HG03280 (cell line): ENCODE measurements around the gene CPNE4.

Experiments used
- ATAC-seq: cut with Tn5 transposase; IDR thresholded peaks from one replicate; pipeline ENCODE4 v1.9.1; 2021; ENCODE audit warnings: mild to moderate bottlenecking, moderate library complexity; ENCODE audit not compliant: unreplicated experiment

CPNE4 gene

DNA sequence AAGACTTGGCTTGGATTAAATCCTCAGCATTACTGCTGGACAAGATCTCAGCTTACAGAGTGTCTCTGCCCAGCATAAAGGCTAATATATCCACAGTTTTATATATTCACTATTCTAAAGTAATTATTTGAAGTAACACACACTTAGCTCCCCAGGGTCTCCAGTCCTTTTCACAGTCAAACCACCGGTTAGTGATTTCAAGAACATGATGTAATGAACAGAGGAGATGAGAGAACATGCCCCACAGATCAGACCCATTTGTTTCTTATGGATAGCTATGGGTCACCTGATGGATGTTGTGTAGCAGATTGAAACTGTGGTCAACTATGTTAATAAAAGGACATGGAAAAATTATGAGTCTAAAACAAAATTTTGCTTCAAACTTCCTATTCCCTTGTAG lies 487.2 kb downstream of the CPNE4 start:
- ATAC-seq = no peak

DNA sequence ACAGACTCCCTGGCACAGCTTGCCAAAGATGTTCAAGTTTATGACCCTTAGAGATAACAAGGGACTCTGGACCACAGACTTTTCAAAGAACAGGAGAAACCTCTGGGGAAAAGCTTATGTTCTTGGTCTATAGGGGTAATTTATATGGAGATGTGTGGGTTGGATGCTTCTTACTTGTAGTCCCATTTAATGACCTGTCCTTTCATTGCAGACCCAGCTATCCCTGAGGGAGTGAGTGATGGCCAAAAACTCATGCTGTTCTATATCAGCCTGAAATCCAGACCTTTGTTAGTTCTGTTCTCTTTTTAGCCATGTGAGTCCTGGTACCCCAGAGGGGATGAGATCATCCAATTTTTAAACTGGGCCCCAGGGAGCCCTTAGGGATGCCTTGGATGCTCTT lies 488.4 kb downstream of the CPNE4 start:
- no peak for ATAC-seq

DNA sequence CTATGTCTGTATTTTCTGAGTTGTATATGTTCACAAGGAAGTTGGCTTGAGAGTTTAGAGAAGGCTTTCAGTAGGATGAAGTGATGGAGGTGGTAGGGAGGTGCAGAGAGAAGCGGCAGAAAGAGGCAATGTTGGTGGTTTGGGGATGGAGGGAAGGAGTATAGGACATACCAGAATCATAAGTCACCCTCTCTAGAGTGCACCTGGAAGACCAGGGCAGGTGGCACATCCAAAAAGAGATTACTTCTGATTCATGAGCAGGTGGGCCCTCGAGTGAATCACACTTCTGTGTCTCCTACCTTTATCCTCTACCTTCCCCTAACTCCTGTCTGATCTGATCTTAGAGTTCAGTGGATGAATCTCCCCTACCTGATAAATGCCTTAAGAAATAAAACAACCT lies 490.3 kb downstream of the CPNE4 start:
- no peak for ATAC-seq

DNA sequence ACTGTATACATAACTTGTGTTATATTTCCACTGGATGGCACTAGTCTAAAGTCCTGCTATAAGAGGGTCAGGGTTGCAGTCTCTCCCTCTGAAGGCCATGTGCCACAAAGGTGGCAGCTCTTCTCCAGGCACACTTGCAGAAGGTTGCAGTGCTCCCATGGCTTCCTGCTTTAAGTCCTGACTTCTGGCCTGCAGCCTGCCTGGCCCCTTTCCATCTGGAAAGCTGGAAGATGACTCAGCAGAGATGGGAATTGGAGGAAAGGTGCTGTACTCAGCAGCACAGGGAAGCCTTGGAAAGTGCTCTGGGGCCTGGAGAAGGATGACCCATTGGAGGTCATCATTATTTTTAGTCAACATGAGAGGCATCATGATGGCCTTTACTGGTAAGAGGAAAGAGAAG lies 491.1 kb downstream of the CPNE4 start:
- no peak for ATAC-seq

DNA sequence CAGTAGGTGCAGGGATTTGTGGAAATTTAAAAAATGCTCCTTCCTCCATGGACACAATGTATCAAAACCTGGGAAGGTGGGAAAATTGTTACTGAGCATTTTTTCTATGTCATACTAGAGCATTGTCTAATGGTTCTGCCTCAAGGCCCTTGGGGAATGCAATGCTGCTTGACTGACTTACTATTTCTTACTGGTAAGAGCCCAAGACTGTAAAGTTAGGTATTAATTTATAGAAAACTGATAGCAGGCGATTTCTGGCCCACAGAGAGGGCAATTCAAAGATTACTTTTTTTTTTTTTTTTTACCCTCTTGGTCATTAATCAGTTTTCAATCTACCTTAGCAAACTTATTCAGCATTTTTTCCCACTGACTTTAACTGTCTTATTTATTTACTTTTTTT lies 493.5 kb downstream of the CPNE4 start:
- ATAC-seq = no peak

DNA sequence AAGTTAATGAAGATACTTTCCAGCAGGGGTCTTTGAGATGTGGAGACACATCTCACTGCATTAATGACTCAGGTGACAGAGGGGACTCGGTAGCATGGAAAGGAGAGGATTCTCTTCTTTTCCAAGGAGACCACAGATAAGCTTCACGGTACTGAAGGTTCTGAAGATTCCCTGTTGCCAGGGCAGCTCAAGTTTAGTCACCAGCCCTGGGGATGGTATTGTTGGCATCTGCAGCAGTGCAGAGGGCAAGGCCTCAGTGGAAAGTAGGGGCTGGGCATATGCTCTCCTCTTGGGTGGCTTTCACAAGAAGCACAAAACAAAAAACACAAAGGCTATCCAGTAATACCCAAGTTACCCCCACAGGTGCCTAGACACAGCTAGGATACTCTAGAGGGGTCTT lies 494.0 kb downstream of the CPNE4 start:
- no peak for ATAC-seq

DNA sequence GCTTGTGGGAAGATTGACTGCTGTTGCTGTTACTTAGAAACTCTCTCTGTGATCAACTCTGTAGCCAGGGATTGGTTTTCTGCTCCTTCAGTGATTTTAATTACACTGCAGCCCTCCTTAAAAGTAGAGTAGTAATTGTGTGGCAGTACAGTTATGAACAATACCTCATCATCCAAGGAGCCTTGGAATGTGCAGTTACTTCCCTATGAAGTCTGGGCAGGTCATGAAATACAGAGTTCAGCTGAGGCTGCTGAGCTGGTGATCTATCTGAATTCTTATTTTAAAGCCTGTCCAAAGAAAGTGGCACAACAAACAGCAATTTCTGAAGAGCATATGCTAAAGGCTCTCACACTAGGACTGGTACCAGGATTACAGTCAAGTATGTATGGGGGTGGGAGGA lies 494.7 kb downstream of the CPNE4 start:
- no peak for ATAC-seq

DNA sequence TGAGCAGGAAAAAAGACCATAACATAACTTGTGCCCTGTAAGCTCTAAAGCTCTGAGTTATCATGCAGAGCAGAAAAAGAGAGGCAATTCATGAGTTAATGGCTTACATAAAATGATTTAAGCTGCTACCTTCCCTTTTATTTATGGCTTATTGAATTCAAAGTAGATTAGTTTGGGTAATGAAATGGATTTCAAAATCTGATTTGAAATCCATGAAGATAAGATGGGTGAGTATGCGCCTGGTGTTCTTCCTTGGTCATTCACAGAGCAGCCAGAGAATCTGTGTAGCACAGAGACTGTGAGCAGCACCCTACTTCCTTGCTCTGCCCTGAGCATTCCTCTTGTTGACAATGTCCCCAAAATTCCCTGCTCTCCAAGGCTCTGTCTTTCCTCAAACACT lies 495.8 kb downstream of the CPNE4 start:
- no peak for ATAC-seq

DNA sequence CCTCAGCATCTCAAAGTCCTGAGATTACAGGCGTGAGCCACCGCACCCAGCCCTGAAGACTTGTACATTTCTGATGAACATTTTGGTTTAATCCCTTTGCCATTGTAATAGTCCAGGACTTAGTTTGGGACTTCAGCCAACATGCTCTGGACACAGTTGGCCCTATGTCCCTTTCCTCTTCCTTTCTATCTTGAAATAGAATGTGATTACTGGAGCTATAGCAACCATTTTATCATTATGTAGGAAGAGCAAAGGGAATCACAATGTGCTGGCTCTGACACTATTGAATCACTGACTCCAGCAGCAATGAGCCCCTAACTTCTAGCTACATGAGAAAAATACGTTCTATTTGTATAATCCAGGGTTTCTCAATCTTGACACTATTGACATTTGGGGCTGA lies 497.3 kb downstream of the CPNE4 start:
- no peak for ATAC-seq

DNA sequence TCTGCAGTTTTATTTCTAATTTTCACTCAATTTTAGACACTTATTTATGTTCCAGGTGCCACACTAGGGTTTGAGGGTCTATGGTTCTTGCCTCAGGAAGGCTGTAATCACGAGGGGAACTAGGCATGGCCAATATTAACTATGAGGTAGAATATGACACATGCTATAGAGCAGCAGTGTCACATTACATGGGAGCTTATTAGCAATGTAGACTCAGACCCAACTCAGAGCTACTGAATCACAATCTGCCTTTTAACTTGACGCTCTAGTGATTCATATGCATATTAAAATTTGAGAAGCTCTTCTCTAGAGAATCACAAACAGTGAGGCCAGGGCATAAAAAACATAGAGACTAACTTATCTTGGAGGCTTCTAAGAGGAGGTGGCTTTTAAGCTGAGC lies 499.2 kb downstream of the CPNE4 start:
- no peak for ATAC-seq

DNA sequence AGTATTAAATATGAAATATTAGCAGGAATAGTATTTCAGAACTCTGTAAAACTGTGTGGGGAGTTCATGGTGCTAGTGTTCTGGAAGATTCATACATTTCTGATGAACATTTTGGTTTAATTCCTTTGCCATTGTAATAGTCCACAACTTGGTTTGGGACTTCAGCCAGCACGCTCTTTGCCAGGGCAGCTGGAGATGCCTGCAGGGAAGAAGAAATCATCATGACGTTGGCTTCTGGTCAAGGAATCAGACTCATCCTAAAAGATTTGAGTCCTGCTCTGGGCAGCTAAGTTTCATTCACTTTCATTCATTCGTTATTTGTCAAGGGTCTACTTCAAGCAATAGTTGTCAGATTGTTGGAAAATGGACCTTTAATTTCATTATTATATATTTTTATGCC lies 499.7 kb downstream of the CPNE4 start:
- ATAC-seq = no peak

DNA sequence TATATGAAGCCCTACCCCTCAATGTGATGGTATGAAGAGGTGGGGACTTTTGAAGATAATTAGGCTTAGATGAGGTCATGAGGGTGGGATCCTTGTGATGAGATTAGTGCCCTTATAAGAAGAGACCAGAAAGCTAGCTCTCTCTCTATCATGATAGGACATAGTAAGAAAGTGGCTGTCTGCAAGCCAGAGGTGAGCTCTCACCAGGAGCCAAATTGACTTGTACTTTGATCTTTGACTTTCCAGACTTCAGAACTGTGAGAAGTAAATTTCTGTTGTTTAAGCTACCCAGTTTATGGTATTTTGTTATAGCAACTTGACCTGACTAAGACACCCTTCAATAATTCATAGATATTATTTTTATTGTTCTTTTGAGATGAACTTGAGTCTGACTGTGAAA lies 502.2 kb downstream of the CPNE4 start:
- ATAC-seq = no peak

DNA sequence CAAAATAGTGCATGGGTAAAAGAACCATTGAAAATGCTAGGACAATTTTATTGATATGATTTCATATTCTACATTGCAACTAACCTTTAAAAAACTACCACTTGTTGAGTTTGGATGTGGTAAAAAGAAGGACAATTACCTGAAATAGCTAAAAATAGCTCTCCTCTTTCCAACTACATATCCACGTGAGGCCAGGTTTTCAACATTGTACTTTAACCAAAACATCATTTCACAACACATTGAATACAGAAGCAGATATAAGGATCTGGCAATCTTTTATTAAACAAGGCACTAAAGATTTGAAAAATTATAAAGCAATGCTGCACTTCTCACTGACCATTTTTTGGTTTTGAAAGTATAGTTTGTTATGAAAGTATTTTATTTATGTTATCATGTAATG lies 504.0 kb downstream of the CPNE4 start:
- ATAC-seq = no peak

DNA sequence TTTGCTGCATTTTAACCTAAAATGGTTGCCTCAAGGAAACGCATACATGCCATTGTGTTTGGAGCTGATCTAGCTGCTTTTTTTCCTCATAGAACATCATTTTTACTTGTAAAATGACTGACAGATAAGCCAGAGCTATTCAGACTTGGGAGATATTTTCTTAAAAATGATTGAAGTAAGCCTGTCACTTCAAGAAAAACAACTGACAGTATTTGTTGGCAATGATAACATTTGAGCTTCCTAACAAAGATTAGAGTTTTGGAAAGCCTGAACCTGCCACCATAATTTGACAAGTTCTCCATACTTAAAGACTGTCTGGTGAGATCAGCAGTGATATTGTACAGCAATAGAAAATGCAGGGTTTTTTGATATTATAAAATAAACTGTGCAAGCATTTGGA lies 504.4 kb downstream of the CPNE4 start:
- ATAC-seq = no peak

DNA sequence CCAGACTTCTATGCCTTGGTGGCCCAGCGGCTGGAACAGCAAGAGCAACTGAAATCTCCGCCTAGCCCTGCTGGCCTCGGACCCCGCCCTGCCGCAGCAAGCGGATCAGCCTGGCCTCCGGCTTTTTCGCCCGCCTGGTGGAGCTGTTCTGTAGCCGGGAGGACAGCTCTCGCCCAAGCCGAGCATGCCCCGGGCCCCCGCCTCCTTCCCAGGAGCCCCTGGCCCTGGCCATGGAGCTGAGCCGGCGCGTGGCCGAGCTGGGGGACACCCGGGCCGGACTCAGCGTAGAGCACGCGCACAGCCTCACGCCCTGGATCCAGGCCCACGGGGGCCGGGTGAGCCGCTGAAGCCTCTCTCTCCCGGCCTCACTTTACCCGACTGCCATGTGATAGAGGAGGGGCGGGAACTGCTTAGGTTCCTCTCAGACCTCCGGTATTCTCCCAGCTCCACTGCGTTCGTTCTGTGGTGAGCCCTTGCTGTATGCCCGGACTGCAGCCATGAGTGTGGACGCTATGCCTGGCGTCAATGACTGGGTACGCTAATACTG lies 507.9 kb downstream of the CPNE4 start:
- ATAC-seq = no peak

DNA sequence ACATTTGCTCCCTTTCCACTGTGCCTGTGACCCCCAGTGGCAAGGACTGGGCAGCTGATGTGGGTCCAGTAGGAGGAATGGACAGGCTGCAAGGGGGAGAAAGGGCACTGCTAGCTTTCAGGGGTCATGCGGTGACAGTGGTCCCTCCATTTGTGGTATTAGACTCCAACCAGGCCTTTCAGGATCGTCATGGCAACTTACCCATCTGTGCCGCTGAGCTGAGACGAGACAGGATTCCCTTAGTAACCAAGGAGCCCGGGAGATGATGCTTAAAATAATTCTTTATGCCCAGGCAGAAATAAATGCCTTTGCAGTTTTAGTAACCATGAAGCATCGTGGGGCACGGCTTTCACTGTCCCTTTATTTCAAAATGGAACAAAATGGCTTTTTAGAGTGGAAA lies 516.1 kb downstream of the CPNE4 start:
- no peak for ATAC-seq

DNA sequence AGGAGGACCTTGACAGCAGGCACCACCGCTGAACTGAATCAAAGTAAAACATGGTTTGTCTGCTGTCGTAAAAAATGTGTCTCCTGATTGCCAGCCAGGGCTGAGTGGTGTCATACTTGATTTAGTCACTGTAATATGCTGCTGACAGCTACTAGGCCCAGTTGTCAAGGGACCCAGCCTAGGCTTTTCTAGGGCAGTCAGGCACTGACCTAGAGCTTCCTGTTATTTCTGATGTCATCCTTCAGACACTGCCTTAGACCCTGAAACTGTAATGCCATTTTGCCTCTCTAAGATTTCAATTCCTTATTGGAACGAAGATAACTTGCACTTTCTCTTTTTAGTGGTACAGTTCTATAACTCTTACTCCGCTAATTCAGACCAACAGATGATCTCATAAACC lies 529.4 kb downstream of the CPNE4 start:
- ATAC-seq = no peak

DNA sequence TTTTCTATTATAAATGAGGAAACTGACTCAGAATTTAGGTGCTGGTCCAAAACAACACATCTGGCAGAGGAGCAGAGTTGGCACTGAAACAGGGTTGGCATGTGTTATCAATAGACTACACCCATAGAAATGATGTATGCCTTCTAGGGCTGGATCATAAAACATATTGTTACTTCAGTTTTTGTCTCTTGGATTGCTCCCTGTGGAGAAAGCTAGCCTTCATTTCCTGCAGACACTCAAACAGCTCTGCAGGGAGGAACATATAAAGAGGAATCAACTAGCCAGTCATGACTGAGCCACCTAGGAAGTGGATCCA lies 531.5 kb downstream of the CPNE4 start:
- ATAC-seq = no peak

DNA sequence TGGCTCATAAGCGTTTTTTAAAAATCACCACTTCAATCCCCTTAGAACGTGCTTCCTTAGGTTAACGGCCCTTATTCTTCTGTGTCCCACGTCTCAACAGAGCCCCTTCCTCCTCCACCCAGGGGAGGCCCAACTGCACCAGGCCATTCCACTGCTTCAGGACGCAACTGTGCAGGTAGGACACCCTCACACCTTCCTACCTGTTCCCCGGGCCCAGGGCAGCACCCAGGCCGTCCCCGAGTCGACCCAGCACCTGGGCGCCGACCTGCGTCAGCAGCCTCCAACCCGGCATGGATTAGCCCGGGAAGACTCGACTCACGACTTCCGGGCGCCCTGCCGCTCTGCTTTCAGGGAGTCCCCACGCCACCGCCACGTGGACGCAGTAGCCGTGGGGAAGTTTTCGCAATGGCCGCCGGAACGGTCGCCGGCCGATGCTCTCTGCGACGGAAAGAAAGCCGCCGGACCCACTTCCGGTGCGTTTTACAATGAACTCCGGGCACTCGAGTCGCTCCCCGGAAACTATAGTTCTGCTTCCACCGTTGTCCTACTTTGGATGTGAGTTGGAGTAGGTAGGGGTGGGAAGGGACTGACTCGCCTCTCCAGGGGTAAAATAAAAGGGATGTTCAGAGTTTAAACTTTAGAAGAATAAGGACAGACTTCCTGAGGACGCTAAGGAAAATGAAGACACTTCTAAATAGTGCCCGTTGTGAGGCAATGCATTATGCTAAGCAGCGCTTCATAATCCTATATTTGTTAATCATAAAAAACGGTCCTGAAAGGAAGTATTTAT lies 532.1 kb downstream of the CPNE4 start, which contains the start of gene MRPL3:
Gene MRPL3 (minus strand): TSS at position 442 of the 790 bp plus-strand sequence. CDS start 150 bp downstream, at position 292.
- peak; percentile 97 for ATAC-seq

DNA sequence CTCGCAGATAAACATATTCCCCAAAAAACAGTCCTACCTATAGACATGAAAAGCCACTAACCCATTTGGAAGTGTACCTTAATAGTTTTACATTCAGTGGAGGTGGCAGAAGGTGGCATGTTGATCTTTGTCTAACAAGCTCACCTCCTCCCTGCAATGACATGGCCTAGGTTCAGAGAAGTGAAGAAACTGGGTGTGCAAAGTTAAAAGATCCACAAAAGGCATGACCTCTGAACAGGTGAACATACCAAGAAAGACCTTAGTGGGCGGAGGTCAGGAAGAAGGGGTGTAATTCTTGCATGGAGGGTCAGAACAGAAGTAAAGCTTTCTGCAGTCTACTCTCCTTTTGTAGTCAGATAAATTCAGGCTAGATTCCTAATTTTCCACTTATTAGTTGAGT lies 532.9 kb downstream of the CPNE4 start:
- no peak for ATAC-seq

DNA sequence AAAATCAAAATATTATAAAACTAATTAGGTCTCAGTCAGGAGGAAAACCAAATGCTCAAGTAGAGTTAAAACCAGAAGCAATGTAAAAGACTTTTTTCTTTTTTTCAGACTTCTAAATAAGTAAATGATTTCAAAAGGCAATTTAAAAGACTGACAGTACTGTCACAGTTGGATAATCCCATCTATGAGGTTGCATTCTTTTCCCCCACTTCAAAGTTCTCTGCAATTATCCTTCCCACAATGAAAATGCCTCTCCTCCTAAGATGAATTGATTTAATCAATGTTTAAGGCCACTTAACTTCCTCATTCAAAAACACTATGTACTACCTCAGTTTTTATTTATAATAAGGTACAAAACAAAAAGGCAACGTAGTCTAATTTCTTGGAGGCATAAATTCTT lies 540.1 kb downstream of the CPNE4 start:
- ATAC-seq = no peak

DNA sequence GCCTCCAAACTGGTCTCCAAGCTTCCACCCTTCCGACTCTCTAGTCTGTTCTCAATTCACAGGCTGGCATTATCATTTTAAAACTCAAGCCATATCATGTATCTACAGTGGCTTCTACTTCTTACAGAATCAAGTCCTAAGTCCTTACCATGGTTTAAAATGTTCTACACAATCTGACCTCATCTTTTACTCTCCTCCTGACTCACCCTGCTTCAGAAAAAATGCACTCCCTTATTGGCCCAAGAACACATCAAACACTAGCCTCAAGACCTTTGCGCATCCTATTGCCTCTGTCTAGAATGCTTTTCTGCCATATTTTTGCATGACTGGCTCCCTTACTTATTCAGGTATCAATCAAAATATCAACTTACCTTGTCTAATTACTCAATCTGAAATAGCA lies 543.0 kb downstream of the CPNE4 start:
- no peak for ATAC-seq

DNA sequence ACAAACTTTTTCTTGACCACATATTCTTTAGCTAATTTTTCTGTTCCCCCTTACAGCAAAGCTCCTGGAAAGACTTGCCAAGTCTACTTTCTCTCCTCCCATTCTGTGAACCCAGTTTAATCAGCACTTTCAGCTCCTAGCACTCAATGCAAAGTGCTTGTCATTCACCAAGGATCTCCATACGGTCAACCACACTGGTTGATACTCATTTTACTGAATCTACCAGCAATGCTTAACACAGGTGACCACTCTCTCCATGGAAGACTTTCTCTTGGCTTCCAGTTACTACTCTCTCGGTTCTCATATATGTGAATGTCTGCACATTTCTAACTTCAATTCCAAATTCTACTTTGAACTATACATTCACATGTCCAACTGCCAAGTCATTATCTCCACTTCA lies 543.7 kb downstream of the CPNE4 start:
- ATAC-seq = no peak
